Body of pancreas (tissue), 4 donors: ENCODE data around the gene AHR.

ENCODE experiments used
- POLR2A ChIP-seq, 3 donors: fragments of 450-650 bp; IDR thresholded peaks; one replicate each; pipeline ENCODE4 v1.6.1; 2016; ENCODE audit warnings: antibody characterized with exemption in 3 of 3, mild to moderate bottlenecking in 2 of 3
- TF ChIP-seq, protein P1 (sequence below), 7 experiments: fragments of 450-650 bp in 4 of 7; fragments of 200-600 bp in 3 of 7; sonication (generic) in 3 of 7; IDR thresholded peaks; one replicate each; pipeline ENCODE4 v1.5.1; 2016 to 2019; ENCODE audit warnings: antibody characterized with exemption in 7 of 7

DNA sequence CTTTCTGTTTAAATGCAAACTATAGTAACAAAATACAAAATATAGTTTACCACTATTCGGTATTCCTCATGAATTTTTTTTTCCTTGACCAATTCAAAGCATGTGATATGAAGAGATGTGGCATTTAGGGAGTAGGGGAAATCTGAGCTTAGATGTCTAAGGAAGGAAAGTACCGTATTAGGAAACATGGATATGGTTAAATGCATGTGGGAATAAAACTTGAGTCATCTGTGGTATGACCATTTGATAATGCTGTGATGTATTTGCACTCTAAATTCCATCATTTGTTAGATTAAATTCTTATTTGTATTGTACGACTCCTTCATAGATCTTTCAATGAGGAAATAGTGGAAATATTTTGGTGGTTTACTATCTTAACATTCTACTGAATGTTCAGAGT is 19.7 kb downstream of the AHR start:
- TF ChIP-seq, protein P1, sequence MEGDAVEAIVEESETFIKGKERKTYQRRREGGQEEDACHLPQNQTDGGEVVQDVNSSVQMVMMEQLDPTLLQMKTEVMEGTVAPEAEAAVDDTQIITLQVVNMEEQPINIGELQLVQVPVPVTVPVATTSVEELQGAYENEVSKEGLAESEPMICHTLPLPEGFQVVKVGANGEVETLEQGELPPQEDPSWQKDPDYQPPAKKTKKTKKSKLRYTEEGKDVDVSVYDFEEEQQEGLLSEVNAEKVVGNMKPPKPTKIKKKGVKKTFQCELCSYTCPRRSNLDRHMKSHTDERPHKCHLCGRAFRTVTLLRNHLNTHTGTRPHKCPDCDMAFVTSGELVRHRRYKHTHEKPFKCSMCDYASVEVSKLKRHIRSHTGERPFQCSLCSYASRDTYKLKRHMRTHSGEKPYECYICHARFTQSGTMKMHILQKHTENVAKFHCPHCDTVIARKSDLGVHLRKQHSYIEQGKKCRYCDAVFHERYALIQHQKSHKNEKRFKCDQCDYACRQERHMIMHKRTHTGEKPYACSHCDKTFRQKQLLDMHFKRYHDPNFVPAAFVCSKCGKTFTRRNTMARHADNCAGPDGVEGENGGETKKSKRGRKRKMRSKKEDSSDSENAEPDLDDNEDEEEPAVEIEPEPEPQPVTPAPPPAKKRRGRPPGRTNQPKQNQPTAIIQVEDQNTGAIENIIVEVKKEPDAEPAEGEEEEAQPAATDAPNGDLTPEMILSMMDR (IDR thresholded peaks at IDR 0.05) = no peak
- no peak for TF ChIP-seq POLR2A (IDR thresholded peaks at IDR 0.05)
